ENCODE results near the gene PSMC6. TPM values are rescaled to one million over a fixed set of nuclear protein-coding genes. Genes with fewer than 3 reads are reported as not detected.

PSMC6 gene
- 95.3 and 110 TPM in 2 replicates for total RNA-seq

GRCh38 chr14:52706724-52707706 is at the start of gene PSMC6:
TSS of gene PSMC6 (plus strand) at chr14:52707200. CDS start at chr14:52707220, 20 bp downstream.
- intact Hi-C loops (cut with micrococcal nuclease): loop anchor here (1.0 to 5.0 kb wide), 7 partner anchors 13 to 446 kb away; partner anchors contain the start of genes DDHD1, GNPNAT1, GPR137C and PTGER2

GRCh38 chr14:52660325-52660724 is 46.7 kb upstream of the PSMC6 start:
- intact Hi-C loops (cut with micrococcal nuclease): no loop called here

GRCh38 chr14:52660832-52661231 is 46.2 kb upstream of the PSMC6 start:
- intact Hi-C loops (cut with micrococcal nuclease): no loop called here

- intact Hi-C loops (cut with micrococcal nuclease): no loop called here
Observed at GRCh38 chr14:52661314-52661713, 45.7 kb upstream of the PSMC6 start.

- intact Hi-C loops (cut with micrococcal nuclease): no loop called here
Observed at GRCh38 chr14:52663850-52664249, 43.1 kb upstream of the PSMC6 start.

- intact Hi-C loops (cut with micrococcal nuclease): no loop called here
Observed at GRCh38 chr14:52678591-52678990, 28.4 kb upstream of the PSMC6 start.

GRCh38 chr14:52683985-52684520 is 22.9 kb upstream of the PSMC6 start:
- intact Hi-C loops (cut with micrococcal nuclease): no loop called here

- intact Hi-C loops (cut with micrococcal nuclease): no loop called here
Observed at GRCh38 chr14:52686176-52686575, 20.8 kb upstream of the PSMC6 start.

- intact Hi-C loops (cut with micrococcal nuclease): loop anchor here (10.0 kb wide), 2 partner anchors 826 to 1866 kb away; partner anchors contain the start of gene GNG2
Observed at GRCh38 chr14:52690983-52691760, 15.8 kb upstream of the PSMC6 start.

GRCh38 chr14:52692248-52692962 is 14.6 kb upstream of the PSMC6 start:
- intact Hi-C loops (cut with micrococcal nuclease): loop anchor here (10.0 kb wide), 2 partner anchors 828 to 1868 kb away; partner anchors contain the start of gene GNG2

GRCh38 chr14:52693036-52693435 is 14.0 kb upstream of the PSMC6 start:
- intact Hi-C loops (cut with micrococcal nuclease): loop anchor here (10.0 kb wide), 2 partner anchors 828 to 1868 kb away; partner anchors contain the start of gene GNG2

GRCh38 chr14:52693532-52693931 is 13.5 kb upstream of the PSMC6 start:
- intact Hi-C loops (cut with micrococcal nuclease): loop anchor here (10.0 kb wide), 2 partner anchors 829 to 1869 kb away; partner anchors contain the start of gene GNG2

- intact Hi-C loops (cut with micrococcal nuclease): loop anchor here (1.0 to 10.0 kb wide), 7 partner anchors 12 to 1870 kb away; partner anchors contain the start of genes GNG2, GNPNAT1, GPR137C and PSMC6
Observed at GRCh38 chr14:52694761-52695480, 12.1 kb upstream of the PSMC6 start.

GRCh38 chr14:52695481-52696091 is 11.4 kb upstream of the PSMC6 start, which contains the start of gene ERO1A:
TSS of gene ERO1A (minus strand) at chr14:52695558. CDS start at chr14:52695481, 77 bp downstream.
- intact Hi-C loops (cut with micrococcal nuclease): loop anchor here (1.0 to 10.0 kb wide), 3 partner anchors 143 to 1871 kb away; partner anchors contain the start of genes GNG2, GPR137C and TXNDC16

GRCh38 chr14:52700701-52701172 is 6.3 kb upstream of the PSMC6 start:
- intact Hi-C loops (cut with micrococcal nuclease): no loop called here

- intact Hi-C loops (cut with micrococcal nuclease): no loop called here
Observed at GRCh38 chr14:52701223-52701622, 5.8 kb upstream of the PSMC6 start.

GRCh38 chr14:52703225-52703624 is 3.8 kb upstream of the PSMC6 start:
- intact Hi-C loops (cut with micrococcal nuclease): no loop called here

- intact Hi-C loops (cut with micrococcal nuclease): no loop called here
Observed at GRCh38 chr14:52703664-52704063, 3.3 kb upstream of the PSMC6 start.

- intact Hi-C loops (cut with micrococcal nuclease): loop anchor here (2.0 to 5.0 kb wide), 3 partner anchors 36 to 447 kb away; partner anchors contain the start of genes DDHD1 and PTGER2
Observed at GRCh38 chr14:52706286-52706685, 714 bp upstream of the PSMC6 start.

All from T-helper 2 cell treated with Interferon-gamma antibody and Interleukin-4, amounts not matched to agents 100 ng/mL and 5 ng/mL, for 36 hours (primary cell).